ENCODE data around the gene FCGR3B.
"Not testable (repeated sequence)": the region's sequence is repeated elsewhere in the genome, so short reads cannot be mapped to it uniquely, and the experiment has no call there.

DNA sequence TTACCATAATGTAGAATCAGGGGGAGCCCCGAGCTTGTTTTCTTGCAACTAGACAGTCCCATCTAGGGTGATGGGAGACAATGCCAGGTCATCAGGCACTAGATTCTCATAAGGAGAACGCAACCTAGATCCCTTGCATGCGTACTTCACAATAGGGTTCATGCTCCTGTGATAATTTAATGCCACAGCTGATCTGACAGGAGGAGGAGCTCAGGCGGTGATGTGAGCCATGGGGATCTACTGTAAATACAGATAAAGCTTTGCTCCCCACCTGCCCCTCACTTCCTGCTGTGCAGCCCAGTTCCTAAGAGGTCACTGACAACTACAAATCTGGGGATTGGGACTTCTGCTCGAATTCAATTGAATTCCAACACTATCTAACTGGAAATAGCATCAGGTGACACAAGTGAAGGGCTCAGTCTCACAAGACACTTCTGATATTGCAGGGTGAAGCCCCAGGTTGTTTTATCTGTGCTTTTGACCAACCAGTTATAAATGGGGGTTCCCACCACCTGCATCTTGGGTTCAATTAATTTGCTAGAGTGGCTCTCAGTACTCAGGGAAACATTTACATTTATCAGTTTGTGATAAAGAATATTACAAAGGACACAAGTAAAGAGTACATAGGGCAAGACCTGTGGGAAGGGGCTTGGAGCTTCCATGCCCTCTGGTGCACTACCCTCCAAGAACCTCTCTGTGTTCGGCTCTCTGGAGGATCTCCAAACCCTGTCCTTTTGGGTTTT lies 7.4 kb upstream of the FCGR3B start:
- TF ChIP-seq, protein P1, sequence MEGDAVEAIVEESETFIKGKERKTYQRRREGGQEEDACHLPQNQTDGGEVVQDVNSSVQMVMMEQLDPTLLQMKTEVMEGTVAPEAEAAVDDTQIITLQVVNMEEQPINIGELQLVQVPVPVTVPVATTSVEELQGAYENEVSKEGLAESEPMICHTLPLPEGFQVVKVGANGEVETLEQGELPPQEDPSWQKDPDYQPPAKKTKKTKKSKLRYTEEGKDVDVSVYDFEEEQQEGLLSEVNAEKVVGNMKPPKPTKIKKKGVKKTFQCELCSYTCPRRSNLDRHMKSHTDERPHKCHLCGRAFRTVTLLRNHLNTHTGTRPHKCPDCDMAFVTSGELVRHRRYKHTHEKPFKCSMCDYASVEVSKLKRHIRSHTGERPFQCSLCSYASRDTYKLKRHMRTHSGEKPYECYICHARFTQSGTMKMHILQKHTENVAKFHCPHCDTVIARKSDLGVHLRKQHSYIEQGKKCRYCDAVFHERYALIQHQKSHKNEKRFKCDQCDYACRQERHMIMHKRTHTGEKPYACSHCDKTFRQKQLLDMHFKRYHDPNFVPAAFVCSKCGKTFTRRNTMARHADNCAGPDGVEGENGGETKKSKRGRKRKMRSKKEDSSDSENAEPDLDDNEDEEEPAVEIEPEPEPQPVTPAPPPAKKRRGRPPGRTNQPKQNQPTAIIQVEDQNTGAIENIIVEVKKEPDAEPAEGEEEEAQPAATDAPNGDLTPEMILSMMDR (IDR thresholded peaks at IDR 0.05): not testable (repeated sequence)
- not testable (repeated sequence) for TF ChIP-seq POLR2A (IDR thresholded peaks at IDR 0.05)

Measured in lower leg skin (tissue), 3 donors.